SHP77 (cell line): ENCODE results near the gene LPAR3.

Source experiments
- DNase-seq, 2 experiments: peaks; one replicate each; lab custom pipeline; 2025; lab: John Stamatoyannopoulos, UW

Gene LPAR3

DNA sequence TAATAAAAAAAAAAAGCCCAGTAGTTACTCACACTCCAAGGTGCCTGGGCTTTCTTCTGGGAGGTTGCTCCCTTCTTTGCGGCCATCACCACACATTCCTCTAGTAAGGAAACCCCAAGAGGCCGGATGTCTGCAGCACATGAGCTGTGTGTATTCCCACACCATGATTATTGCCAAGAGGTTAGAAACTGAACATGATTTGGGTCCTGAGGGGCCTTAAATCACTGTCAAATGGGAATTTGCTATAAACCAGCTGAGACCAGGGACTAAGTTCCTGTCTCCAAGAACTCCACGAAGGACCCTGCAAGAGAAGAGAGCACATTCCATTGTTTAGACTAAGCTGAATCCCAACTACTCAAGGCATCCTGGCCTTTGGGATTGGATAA, 117.5 kb downstream of the LPAR3 start:
- no peak for DNase-seq

DNA sequence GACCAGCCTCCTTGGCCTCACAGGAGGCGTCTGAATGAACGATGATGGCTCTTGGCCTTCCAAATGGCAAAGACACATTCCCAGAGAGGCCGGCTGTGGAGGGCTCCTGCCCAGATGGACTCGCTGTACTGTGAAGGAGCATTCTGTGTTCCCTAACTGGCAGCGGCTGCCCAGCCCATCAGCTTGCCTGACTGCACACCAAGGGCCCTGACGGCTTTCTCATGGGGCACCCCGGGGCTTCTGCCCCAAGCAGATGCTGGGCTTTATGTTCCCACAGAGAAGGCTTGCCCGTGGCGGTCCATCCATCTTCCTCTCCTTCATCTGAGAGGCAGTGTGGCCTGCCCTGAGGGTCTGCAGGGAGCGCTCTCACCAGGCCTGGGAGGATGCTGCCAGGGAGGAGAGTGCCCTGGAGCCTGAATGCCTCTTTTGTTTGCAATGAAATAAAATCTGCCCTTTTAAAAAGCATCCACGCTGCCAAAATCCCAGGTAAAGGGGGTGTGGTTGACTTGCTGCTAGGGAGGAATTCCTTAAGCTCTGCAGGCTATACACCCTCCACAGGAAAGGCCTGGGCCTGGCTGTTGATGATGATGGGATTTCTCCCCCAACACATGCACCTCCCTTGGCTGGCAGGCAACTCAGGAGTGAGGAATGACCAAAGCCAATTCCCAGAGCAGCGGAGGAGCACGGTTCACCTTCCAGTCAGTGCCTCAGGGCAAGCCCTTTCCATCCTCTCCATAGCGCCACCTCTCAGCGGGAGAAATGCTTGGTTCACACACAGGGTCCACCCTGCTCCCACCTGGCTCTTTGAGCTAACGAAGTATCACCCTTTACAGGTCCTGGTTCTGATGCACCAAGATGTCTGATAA, 118.1 kb downstream of the LPAR3 start:
- no peak for DNase-seq

DNA sequence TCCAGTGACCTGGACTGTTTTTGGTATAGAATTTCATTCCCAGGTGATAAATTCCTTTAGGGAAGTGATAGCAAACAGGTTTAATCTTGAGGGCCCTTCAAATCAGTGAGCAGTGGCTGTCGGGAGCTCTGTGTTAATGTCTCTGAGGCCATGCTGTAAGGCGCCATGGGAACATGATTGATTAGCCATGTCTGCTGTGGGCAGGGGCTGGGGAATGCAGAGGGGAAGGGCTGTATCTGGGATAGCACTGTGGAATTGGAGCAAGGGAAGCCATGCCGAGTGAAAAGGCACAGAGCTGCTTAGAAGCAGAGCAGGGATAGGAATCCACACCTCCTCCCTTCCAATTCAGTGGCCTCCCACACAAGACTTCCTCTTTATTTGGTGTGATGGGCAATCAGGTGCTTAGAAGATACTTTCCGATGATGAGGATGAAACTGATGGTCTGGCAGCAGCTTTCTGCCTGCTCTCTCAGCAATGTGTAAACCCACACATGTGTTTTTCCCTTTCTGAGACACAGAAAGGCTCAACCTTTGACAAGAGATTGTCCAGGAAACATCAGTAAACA, 119.0 kb downstream of the LPAR3 start:
- no peak for DNase-seq

DNA sequence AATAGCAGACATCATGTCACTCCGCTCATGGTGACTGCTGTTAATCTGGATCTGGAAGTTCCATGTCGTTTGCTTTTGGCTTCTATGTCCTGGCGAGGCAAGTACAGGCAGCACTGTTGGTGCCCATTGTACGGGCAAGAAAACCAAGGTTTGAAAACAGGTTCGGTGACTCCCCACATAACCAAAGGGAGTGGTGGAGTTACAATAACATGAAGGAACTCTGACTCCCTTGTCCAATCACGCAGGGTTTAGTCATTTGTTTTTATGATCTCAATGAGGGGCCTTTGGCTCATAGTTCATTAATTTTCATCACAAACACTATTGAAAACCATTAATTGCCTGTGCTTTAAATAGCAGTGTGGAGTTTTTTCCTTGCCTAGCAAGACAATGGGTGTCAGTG, 119.8 kb downstream of the LPAR3 start:
- no peak for DNase-seq

DNA sequence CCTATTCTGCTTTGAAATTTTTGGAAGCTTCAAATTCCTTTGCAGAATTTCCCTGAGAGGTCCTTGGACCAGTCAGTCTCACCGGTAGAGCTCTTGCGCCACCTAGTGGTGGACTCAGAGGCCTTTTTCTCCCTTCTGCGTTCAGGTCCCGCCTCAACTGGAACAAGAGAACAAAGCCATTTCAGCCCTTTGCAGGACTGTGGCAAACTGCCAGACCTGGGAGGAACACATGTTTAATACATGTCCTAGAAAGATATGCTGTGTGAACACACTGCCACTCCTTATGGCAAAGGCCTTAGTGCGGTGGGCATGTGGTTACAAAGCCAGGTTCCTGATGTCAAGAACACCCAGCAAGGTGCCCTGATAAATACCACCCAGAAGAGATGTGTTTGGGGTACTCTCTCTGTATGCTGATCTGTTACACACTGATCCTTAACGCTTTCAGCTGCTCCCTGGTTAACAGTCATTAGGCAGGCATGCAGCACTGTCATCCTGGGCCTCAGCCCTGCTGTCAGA, 120.5 kb downstream of the LPAR3 start:
- DNase-seq, result peak; percentile 39 to 63

DNA sequence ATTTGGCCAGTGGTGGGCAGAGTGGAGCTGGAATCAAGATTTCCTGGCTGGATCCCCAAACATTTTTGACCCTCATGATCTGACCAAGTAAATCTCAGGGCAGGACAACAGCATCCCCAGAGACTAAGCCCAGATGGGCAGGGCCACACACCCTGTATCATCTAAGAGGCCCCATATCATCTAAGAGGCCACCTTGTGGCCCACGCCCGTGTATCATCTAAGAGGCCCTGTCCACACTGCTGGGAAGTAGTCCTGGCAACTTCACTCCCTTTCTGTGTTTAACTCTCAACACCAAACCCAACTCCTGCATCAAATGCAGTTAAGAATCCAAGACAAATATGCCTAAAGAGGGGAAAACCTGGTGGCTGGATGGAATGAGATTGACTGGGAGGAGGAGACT, 121.1 kb downstream of the LPAR3 start:
- DNase-seq, result no peak

DNA sequence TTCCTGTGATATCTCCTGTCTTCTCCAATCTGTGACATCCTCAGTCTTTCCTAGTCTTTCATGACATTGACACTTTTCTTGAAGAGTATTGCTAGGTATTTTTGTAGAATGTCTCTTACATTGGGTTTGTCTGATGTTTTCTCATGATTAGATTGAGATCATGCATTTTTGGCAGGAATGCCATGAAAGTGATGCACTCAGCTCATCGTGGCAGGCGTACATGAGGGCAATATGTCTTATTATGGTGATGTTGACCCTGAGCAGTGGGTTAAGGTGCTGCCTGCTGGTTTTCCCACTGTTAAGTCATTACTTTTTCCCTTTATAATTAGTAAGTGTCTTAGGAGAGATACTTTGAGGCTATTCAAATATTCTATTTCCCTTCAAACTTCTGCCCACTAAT, 122.5 kb downstream of the LPAR3 start:
- DNase-seq, result no peak

DNA sequence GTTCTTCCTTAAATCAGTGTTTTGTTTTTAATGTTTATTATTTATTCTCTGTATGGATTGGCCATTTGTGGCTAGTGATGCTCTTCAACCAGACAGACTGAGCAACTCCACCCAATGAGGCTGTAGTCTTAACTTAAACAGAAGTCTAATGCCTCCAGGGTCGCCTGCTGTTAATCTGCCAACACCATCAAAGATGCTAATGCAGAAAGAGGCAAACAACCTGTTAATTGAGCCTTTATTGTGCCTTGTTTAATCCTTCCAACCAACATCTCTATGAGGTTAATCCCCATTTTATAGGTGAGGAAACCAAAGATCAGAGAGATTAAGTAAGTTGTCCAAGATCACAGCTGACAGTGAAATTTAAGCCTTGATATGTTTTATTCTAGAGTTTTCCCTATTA, 123.4 kb downstream of the LPAR3 start:
- DNase-seq, result no peak

DNA sequence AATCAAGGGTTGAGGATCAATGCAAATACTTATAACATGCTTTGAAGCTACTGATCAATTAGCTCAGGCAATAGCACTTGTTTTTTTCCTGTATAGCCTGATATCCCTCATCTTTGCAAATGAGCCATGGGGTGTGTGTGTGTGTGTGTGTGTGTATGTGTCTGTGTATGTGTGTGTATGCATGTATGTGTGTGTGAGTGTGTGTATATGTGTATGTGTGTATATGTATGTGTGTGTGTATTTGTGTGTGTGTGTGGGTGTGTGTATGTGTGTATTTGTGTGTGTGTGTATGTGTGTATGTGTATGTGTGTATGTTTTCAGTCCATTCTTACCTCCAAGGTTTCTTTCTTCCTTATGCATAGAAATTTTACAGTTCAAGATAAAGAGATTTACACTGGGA, 124.4 kb downstream of the LPAR3 start:
- no peak for DNase-seq

DNA sequence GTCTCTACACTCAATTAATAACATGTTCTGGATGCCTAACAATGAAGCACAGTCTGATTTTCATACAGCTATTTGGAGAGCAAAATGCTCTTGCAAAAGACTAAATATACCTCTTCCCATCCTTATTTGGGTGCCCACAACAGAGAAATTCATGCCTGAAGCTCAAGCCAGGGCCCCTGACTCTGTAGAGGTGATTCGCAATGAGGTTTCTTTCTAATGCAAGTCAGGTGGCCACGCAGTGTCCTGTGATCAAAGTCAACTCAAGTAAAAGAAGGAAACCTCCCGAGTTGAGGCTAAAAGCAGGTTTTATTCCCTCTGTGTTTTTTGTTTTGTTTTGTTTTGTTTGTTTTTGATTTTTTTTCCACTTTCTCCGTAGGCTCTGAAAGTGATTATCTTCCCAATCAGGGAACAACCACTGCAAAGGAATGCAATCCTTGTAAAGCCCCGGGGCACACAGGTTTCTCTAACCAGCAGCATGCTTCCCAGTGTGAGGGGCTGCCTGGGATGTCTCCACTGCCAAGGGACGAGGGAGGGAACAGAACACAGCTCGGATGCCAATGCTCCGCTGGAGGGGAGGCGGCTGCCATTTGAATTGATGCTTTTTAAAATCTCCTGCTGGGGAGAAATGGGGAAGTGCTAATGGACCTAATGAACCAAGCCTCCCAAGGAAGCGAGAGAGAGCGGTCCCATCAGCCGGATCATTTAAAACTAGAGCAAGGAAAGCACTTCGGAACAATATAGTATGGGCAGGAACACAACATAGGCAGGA, 128.9 kb downstream of the LPAR3 start:
- DNase-seq, result no peak

DNA sequence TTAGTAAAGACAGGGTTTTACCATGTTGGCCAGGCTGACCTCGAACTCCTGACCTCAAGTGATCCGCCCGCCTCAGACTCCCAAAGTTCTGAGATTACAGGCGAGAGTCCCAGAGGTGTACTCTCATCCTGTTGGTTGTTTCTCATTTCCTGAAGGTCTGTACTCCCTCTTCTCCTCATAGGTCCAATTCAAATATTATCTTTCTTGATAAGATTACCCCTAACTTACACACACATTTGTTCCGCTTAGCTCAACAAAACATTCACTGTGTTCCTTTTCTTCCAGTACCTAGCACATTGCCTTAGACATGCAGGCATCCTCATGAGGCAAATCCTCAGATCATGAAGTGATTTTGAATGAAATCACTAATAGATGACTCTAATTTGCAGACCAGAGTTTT, 130.3 kb downstream of the LPAR3 start:
- DNase-seq, result no peak
